HG03378 (cell line): ENCODE results near the gene SLC34A3.

Experiments
- ATAC-seq: cut with Tn5 transposase; IDR thresholded peaks from one replicate; pipeline ENCODE4 v1.9.1; 2021; ENCODE audit warnings: mild to moderate bottlenecking, moderate library complexity; ENCODE audit not compliant: unreplicated experiment

SLC34A3 gene

GRCh38 chr9:137217276-137218211, 13.2 kb upstream of the SLC34A3 start:
- no peak for ATAC-seq

DNA sequence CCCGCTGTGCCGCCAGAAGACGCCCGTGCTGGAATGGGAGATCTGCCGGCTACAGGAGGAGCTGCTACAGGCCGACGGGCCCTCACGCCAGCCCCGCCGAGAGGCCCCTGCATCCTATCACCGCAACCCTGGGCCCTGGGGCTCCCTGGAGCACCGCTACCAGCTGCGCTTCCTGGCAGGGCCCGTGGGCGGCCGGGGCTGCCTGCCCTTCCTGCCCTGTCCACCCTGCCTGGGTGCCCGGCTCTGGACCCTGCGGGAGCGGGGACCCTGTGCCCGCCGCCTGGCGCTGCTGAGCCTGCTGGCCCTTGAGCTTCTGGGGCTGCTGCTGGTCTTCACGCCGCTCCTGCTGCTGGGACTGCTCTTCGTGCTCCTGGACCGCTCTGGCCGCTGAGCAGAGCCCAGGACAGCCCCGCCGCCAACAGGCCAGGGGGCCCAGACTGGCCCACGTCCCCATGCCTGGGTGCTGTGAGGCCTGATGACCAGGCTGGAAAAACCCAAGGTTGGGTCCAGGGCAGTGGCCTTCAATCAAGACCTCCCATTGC, 12.4 kb upstream of the SLC34A3 start:
- no peak for ATAC-seq

- ATAC-seq, result no peak
These were observed 11.9 kb upstream of the SLC34A3 start for GRCh38 chr9:137218754-137219271.

DNA sequence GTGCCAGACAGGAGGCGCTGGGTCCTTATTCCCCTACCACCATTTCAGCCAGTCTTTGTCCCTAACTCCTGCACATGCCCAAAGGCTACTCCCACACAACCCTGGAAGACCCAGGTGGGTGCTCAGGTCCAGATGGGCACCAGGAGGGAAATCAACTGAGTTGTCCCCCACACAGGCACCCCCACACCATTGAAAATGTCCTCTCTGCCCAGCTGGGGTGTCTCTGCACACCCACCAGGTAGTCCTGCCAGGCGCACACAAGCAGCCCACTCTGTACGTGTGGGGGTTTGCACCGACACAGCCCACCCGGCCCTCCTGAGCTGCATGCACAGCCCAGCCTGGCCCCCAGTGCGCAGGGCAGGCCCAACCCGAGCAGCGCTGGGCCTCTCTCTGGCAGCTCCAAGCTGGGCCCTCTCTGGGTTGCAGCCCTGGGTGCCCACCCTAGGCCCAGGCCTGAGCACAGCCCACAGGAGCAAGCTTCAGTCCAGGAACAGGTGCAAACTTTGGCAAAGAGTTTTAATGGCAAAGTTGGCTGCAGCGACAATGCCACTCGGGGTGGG, 10.9 kb upstream of the SLC34A3 start:
- ATAC-seq, result no peak

GRCh38 chr9:137220317-137221094, 10.2 kb upstream of the SLC34A3 start:
- no peak for ATAC-seq

DNA sequence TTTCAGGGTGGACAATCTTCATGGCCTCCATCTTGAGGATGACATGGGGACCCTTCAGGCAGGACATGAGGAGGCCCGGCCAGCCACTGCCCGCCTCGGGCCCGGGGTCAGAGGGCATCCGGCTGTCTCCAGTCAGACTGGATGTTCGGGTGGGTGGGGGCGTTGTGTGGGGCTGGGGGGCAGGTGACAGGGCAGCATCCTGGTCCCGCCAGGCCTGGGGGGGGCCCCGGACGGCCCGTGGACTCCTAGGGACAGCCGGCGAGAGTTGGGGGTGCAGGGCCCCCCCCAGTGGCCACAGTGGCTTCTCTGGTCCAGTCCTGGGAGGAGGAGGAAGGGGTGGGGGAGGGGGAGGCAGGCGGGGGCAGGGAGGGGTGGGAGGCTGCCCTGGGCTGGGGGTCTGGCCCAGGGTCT, 9.6 kb upstream of the SLC34A3 start:
- ATAC-seq, result no peak

DNA sequence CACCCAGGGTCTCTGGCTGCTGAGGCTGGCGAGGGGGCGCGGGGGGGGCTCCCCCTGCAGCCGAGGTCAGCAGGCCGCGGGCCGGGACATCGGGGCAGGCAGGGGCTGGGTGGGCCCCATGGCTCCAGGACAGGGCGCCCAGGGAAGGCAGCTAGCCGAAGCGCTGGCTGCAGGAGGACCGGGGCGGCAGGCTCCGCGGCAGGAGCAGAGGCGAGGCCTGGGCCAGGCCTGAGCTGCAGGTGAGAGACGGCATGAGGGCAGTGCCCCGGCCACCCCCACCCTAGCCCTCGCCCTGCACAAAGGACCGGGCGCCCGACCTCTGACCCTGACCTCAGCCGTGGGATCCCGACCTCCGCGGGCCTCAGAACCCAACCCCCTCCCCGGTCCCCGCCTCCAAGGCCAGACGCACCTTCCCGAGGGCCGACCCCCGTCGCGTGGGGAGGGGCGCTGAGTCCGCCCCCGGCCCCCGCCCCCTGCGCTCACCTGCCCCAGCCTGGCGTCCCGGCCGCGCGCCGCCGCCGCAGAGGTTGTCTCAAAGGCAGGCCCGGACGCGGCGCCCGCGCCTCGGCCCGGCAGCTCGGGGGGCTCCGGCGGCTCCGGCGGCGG, 9.1 kb upstream of the SLC34A3 start:
- ATAC-seq, result no peak

GRCh38 chr9:137222190-137223077, 8.3 kb upstream of the SLC34A3 start, which contains the start of gene RNF208:
RNF208 (minus strand) TSS chr9:137222240; CDS start chr9:137221212, 1,028 bp downstream.
- peak; percentile 2 for ATAC-seq

GRCh38 chr9:137223078-137223970, 7.4 kb upstream of the SLC34A3 start:
- ATAC-seq, result peak; percentile 56

DNA sequence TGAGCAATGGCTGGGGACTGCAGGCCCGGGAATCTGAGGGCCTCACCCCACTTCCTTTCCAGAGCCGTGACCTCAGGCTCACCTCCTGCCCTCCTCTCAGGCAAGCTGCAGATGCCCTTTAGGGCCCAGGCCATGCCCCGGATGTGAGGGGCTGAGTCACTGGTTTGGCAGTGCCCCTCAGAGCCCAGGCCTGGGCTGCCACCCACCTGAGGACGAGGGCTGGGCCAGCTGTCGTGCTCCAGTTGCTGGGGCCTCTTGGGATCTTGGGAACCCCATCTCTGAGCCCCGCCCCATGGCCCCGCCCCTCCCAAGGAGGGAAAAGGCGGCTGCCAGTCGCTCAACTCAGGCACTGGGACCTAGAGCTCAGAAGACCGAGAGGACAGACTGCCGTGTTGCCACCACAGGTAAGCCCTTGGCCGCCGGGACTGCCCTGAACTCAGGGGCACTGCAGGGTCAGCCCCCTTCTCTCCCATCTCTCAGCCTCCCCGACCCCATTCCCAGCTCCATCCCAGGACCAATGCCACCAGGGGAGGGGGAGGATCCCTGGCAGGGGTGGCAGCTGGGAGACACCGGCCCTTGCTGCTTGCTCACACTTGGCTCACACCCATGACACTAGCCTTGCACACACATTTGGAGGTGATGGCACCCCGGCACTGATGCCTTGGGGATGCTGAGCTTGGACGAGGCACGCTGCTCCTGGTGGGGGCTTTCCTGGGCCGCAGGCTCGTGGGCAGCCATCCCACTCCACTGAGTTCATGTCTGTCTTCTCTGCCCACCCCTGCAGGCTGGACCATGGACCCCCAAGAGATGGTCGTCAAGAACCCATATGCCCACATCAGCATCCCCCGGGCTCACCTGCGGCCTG, 5.6 kb upstream of the SLC34A3 start, which contains the start of gene CYSRT1:
CYSRT1 (plus strand) TSS at position 345 of the 865 bp plus-strand sequence; CDS start at position 793, 448 bp downstream.
- no peak for ATAC-seq

GRCh38 chr9:137225699-137226331, 4.9 kb upstream of the SLC34A3 start:
- ATAC-seq, result no peak

GRCh38 chr9:137226338-137227053, 4.2 kb upstream of the SLC34A3 start:
- ATAC-seq, result no peak

DNA sequence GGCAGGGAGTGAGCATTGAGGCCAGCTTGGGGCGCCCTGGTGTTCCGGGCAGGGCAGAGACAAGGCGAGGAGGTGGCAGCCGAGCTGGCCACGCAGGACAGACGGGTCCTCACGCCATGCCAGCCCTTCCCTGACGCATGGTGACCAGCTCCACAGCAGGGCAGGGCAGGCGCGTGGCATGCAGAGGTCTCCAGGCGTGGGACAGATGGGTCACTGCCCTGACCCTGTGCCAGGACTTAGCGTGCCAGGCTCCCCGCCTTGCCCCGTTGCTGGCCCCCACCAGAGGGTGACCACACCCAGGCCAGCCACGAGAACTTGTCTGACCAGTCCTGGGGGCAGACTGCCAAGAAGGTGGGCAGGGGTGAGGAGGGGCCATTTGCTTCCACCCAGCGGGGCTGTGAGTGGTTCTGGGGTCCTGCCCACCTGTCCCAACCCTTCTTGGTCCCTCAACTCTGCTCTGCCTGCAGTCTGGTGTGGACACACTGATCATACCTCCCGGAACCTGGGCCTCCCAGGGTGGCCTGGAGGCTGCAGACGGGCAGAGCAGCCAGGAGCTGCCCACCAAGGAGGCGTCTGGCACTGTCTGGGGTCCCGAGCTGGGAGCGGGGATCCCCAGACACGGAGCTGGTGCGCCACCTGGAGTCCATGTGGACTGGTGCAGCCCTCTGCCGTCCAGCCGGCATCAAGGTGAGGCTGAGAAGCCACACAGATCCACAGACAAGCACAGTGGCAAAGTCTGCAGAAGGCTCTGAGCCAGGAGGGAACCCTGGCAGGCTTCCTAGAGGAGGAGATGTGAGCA, 3.4 kb upstream of the SLC34A3 start, which contains the start of gene RNF224:
RNF224 (plus strand) TSS at position 449 of the 799 bp plus-strand sequence. CDS start 834 bp downstream, outside the sequence.
- ATAC-seq, result no peak

DNA sequence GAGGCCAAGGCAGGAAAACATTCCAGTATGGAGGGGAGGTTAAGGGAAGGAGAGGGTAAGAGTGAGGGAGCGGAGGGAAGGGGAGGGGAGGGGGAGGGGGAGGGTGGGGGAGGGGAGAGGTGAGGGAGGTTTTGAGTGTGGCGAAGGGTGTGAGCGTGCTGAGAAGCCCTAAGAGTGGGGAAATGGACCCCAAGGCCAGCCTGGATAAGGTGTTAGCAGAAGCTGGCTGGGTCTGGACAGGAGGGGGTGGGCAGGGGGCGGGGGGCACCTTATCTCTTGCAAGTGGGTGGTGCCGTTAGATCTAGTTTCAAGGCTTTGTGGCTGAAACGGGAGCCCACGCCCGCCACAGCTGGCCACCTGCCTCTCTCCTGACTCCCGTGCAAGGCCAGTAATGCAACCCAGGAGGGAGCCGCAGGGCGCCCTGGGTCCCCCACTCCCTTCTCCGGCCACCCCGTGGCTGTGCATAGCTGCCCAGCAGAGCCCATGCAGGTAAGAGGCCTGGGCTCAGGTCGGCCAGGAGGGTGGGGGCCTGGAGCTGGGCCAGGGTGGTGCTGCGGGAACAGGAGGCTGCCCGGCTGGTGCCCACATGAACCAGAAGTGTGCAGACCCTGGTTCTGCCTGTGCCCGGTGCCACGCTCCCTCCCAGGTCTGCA, 2.7 kb upstream of the SLC34A3 start:
- ATAC-seq, result no peak

DNA sequence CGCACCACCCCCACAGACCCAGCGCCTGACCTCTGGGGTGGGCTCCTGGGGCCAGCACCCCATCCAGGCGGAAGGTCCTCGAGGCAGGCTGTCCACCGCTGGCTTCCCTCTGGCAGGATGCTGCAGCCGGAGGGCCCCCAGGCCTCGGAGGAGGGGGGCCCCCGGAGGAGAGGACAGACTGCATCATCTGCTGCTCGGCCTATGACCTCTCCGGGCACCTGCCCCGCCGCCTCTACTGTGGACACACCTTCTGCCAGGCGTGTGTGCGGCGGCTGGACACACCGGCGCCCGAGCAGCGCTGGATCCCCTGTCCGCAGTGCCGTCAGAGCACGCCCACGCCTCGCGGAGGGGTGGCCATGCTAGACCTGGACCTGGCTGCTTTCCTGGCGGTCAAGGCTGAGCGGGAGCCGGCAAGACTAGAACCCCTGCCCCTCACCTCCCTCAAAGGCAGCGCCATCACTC, 2.2 kb upstream of the SLC34A3 start:
- ATAC-seq, result no peak
